Cardiac muscle cell (in vitro differentiated cells and primary cell): ENCODE data around the gene PTHLH. TPM values are rescaled to one million over a fixed set of nuclear protein-coding genes. Genes with fewer than 3 reads are reported as not detected.
A peak's percentile ranks its signal among the peaks of the same experiment; 100 is the strongest.

Experiments
- DNase-seq, 2 donors: peaks; one replicate each; pipeline versions ENCODE4 v3.0.0 to v3.0.0-alpha.2; 2010 to 2017; ENCODE audit warnings: low read depth in 1 of 2, low spot score in 1 of 2
- H3K27ac ChIP-seq: fragments of 200-600 bp; sonication (generic); 2 replicates; pipeline ENCODE4 v1.5.1; 2016
- H3K27me3 ChIP-seq: fragments of 200-600 bp; sonication (generic); 2 replicates; pipeline ENCODE4 v1.6.0; 2016; ENCODE audit warnings: control low read depth
- H3K36me3 ChIP-seq: fragments of 200-600 bp; sonication (generic); 2 replicates; pipeline ENCODE4 v1.5.1; 2016; ENCODE audit warnings: control low read depth
- H3K4me1 ChIP-seq: fragments of 200-600 bp; sonication (generic); 2 replicates; pipeline ENCODE4 v1.8.1; 2017; ENCODE audit warnings: low read depth, mild to moderate bottlenecking, mixed run types
- H3K4me3 ChIP-seq: fragments of 200-600 bp; sonication (generic); 2 replicates; pipeline ENCODE4 v1.5.1; 2016; ENCODE audit warnings: mild to moderate bottlenecking
- H3K9me3 ChIP-seq: fragments of 200-600 bp; sonication (generic); 2 replicates; pipeline ENCODE4 v1.5.1; 2017; ENCODE audit warnings: low read depth, mild to moderate bottlenecking, control low read depth
- CTCF ChIP-seq: IDR thresholded peaks from 2 replicates; pipeline ENCODE4 v1.5.1; 2012; ENCODE audit warnings: low read depth, mild to moderate bottlenecking, low read length
- polyA plus RNA-seq: library from polyadenylated mRNA; unstranded; fragments of >200 nt; fragmentation: Nextera tagmentation; extraction: Ambion mirVana; gene quantifications from 2 replicates; pipeline ENCODE4 v1.2.1, GENCODE V29; 2016
- total RNA-seq: library from RNA; depleted of rRNA; stranded (reverse); fragments of >200 nt; gene quantifications from 2 replicates; pipeline ENCODE4 v1.2.3, GENCODE V29; 2016

PTHLH gene
- total and polyA plus RNA-seq, 2 experiments from 2014 or later: not detected

GRCh38 chr12:27940245-27940644 is 32.3 kb downstream of the PTHLH start:
- DNase-seq: no peak
- no peaks in the 10 kb centered on the region for H3K36me3 ChIP-seq
- TF ChIP-seq CTCF: no peak
- H3K27me3 ChIP-seq: no peaks in the 10 kb centered on the region
- H3K4me3 ChIP-seq: no peak overlapping the region
- no peaks in the 10 kb centered on the region for H3K4me1 ChIP-seq
- H3K9me3 ChIP-seq: no peaks in the 10 kb centered on the region
- no peak overlapping the region for H3K27ac ChIP-seq

- Histone ChIP-seq H3K4me1 (no peaks in the 10 kb centered on the region), H3K9me3 (no peaks in the 10 kb centered on the region), H3K36me3 (no peaks in the 10 kb centered on the region), H3K27me3 (no peaks in the 10 kb centered on the region), H3K27ac (no peak overlapping the region), H3K4me3 (no peak overlapping the region)
- TF ChIP-seq CTCF: no peak
- peak in 1 of 2 donors; percentile 56 for DNase-seq
Observed at GRCh38 chr12:27937768-27938167, 34.8 kb downstream of the PTHLH start.

GRCh38 chr12:27936196-27936595 is 36.3 kb downstream of the PTHLH start:
- H3K36me3 ChIP-seq: no peaks in the 10 kb centered on the region
- no peak overlapping the region for H3K27ac ChIP-seq
- H3K27me3 ChIP-seq: no peaks in the 10 kb centered on the region
- H3K9me3 ChIP-seq: no peaks in the 10 kb centered on the region
- H3K4me1 ChIP-seq: no peaks in the 10 kb centered on the region
- DNase-seq: no peak
- TF ChIP-seq CTCF: peak; percentile 7
- H3K4me3 ChIP-seq: no peak overlapping the region

- Histone ChIP-seq H3K9me3 (no peaks in the 10 kb centered on the region), H3K27me3 (no peaks in the 10 kb centered on the region), H3K4me1 (no peaks in the 10 kb centered on the region), H3K27ac (no peak overlapping the region), H3K4me3 (no peak overlapping the region), H3K36me3 (no peaks in the 10 kb centered on the region)
- no peak for TF ChIP-seq CTCF
- DNase-seq: no peak
Observed at GRCh38 chr12:27934276-27934675, 38.3 kb downstream of the PTHLH start.

- H3K27ac ChIP-seq: no peak overlapping the region
- no peaks in the 10 kb centered on the region for H3K27me3 ChIP-seq
- H3K4me3 ChIP-seq: no peak overlapping the region
- DNase-seq: no peak
- H3K36me3 ChIP-seq: no peaks in the 10 kb centered on the region
- H3K4me1 ChIP-seq: no peaks in the 10 kb centered on the region
- no peak for TF ChIP-seq CTCF
- H3K9me3 ChIP-seq: no peaks in the 10 kb centered on the region
Observed at GRCh38 chr12:27931390-27931789, 41.1 kb downstream of the PTHLH start.

GRCh38 chr12:27927347-27927746 is 45.2 kb downstream of the PTHLH start:
- Histone ChIP-seq H3K4me3 (no peak overlapping the region), H3K27ac (no peak overlapping the region), H3K36me3 (no peaks in the 10 kb centered on the region), H3K9me3 (no peaks in the 10 kb centered on the region), H3K4me1 (no peaks in the 10 kb centered on the region), H3K27me3 (no peaks in the 10 kb centered on the region)
- DNase-seq: no peak
- TF ChIP-seq CTCF: no peak
